Glomerular endothelial cell (primary cell): Measurements from ENCODE around the gene ARIH2. TPM values are rescaled to one million over a fixed set of nuclear protein-coding genes. Genes with fewer than 3 reads are reported as not detected.
"Not testable (repeated sequence)": the region's sequence is repeated elsewhere in the genome, so short reads cannot be mapped to it uniquely, and the experiment has no call there.

Experiments
- DNase-seq: peaks from one replicate; pipeline ENCODE4 v3.0.0-alpha.2; 2011; ENCODE audit warnings: low read depth, low spot score; ENCODE audit errors: extremely low read depth
- total RNA-seq: library from RNA; depleted of rRNA; stranded (reverse); fragments of >200 nt; gene quantifications from 2 replicates; pipeline ENCODE4 v1.2.3, GENCODE V29; 2015

The ARIH2 gene
- 55.5 and 64.3 TPM in 2 replicates for total RNA-seq

GRCh38 chr3:48918388-48919214 is at the start of gene ARIH2:
Gene ARIH2 (plus strand): TSS chr3:48918842. CDS start chr3:48927559, 8,717 bp downstream.
- peak; percentile 71 for DNase-seq

- no peak for DNase-seq
Measured at GRCh38 chr3:48877671-48878070, 41.0 kb upstream of the ARIH2 start.

- DNase-seq = no peak
Measured at GRCh38 chr3:48879307-48879993, 39.2 kb upstream of the ARIH2 start.

- DNase-seq = no peak
Measured at GRCh38 chr3:48879994-48880377, 38.7 kb upstream of the ARIH2 start.

DNA sequence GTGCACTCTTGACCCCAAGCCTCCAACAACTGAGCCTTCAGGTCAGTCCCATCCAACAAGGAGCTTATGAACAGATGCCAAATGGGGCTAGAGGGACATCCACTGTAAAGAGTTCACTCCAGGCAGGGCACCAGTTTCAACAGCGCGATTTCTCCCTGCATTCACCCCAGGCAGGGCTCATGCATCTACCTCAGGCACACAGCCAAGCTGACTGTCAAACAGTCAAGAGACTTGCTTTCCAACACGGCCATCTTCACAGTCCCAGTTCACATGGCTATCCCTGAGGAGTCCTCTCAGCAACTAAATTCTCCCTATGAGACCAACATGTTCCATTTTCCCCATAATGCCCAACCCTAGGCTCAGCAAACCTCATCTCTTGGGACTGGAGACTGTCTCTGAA is 37.6 kb upstream of the ARIH2 start:
- no peak for DNase-seq

DNA sequence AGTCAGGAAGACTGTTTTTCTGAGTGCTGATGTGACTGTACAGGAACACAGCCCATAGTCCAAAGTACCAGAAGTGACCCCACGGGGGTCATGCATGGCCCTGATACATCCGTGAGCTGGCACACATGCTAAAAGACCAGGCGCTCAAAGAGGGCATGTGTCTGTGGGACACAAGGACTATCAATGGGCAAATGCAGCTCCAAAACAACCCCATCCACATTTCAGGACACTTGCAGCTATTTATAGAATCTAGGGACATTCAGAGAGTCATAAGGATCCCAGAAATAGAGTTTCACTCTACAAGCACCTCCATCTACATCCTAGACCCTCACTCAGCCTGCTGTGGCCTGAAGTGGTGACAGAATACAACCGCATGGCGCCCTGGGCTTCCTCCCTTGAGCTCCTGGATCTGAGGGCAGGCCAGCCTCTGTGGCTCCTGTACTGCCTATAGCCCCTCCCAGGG is 37.0 kb upstream of the ARIH2 start:
- DNase-seq = no peak

DNA sequence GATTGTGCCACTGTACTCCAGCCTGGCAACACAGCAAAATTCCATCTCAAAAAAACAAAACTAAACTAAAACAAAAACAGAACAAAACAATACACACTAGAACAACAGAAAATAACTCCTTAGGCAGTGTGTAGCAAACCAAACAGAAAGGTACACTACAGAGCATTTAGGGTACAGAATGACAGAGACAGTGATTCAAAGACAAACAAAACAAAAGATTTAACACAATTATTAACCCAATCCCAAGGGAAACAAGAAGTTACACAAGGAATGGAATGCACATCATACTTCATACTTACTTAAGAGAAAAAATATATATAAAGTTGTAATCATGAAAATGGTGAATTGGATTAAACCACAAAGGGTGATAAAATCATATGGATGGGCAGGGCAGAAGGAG is 32.9 kb upstream of the ARIH2 start:
- no peak for DNase-seq

DNA sequence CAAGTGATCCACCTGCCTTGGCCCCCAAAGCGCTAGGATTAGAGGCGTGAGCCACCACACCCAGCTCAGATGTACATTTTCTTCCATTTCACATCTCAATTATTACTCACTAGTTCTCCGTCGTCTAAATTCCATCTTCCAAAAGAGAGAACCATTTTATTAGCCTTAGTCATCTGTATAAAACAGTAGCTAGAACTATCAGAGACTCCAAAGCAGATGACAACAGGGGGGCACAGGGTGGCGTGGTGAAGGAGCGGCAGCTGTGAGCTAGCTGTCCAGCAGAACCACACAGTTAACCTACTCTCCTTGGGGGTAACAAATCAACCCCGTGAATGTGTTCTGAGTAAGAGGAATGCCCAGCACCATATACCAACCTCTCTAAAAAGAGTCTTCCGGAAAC is 27.0 kb upstream of the ARIH2 start:
- no peak for DNase-seq

- no peak for DNase-seq
Measured at GRCh38 chr3:48894516-48894915, 24.1 kb upstream of the ARIH2 start.

DNA sequence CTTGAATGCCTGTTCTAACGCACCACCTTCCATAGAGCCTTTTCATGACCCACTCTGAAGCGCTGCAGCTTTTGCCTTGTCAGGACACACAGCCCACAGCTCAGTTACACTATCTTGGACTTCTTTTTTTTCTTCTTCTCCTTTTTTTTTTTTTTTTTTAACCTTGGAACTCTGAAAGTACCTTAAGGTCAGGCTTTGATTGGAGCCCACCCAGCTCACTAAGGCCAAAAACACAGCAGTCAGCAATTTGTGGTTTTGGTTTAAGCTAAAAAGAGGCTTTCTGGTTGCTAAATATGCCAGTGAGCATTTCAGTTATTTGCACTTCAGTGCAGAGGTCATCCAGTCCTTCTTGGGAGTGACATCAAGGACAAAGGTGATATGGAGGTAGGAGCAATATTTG is 21.7 kb upstream of the ARIH2 start:
- DNase-seq = no peak

DNA sequence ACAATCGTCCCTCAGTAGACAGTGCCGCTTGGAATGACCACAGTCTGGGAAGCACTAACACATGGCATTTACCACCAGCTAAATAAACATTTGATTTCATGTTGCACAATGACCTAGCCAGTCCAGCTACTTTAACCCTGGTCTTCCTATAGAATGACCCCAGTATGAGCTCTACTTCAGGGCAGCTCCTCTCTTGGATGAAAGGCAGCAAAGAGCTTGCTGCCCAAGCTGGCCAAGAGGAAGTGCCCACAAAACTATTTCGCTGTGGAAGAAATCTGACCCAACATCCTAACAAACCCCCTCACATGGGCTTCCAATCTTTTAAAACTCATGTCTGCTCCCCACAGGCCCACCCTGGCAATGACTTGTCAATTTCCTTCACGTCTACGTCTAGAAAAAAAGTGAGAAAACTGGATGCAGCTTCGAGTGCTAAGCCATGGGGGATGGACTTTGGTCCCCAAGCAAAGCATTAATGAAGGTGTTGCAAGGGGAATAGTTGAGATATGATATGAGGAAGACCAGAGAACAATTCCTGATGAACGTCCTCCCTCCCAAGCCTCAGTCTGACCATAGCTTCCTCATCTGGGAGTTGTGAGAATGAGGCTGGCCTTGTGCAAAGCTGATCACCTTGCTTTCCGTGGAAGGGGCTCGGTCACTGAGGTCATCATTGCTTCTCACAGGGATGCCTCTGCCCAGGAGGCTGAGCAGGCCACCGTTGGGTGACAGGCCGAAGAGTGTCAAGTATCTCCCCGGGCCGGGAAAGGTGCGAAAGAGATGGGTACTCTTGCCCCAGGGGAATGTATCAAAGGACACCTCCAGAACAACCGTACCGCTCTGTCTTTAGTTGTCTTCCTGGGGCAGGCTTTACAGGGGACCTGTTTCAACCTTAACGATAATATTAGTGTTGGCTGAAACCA is 20.9 kb upstream of the ARIH2 start:
- DNase-seq = no peak

DNA sequence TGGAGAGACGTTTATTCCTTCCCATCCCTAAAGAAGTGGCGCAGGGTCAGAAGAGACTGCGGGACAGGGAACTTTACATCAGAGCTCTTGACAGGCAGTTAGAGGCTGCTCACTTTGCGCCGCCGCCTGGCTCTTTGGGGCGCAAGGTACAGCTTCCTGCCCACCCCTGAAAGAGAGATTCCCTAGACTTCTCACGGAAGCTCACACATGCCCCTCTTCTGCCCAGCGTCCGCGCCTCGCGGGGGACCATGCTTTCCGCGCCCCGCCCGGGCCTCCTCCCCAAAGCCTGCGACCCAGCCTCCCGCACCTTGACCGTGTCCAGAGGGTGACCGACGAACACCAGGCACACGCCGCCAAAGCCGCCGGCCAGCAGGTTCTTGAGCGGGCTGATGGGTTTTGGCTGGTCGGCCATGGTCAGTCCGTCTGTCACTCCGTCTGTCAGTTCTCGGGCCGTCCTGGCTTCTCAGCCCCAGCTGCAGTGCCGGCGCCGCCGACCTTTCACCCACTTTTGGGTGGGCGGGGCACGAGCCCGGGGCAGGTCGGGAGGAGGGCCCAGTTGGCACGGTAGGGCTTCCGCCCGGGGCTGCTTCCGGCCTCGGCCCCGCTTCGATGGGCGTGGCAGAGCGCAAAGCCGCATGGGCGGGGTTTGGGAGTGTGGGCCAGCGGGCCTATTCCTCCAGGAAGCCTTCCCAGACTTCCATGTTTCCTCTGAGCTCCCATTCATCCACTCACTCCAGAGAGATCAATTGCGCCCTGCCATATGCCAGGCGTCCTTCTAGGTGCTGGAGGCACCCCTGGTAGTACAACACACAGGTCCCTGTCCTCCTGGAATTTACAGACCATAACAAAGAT is 20.0 kb upstream of the ARIH2 start, which contains the start of gene SLC25A20:
TSS of gene SLC25A20 (minus strand) at position 500 of the 852 bp plus-strand sequence. CDS start at position 412, 88 bp downstream.
- no peak for DNase-seq

- DNase-seq = no peak
Measured at GRCh38 chr3:48899273-48899672, 19.4 kb upstream of the ARIH2 start.

DNA sequence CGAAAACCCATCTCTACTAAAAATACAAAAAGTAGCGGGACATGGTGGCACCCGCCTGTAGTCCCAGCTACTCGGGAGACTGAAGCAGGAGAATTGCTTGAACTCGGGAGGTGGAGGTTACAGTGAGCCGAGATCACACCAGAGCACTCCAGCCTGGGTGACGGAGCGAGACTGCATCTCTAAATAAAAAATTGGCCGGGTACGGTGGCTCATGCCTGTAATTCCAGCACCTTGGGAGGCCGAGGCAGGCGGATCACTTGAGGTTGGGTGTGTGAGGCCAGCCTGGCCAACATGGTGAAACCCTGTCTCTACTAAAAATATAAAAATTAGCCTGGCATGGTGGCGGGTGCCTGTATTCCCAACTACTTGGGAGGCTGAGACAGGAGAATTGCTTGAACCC is 11.6 kb upstream of the ARIH2 start:
- not testable (repeated sequence) for DNase-seq

- no peak for DNase-seq
Measured at GRCh38 chr3:48915296-48915695, 3.3 kb upstream of the ARIH2 start.

DNA sequence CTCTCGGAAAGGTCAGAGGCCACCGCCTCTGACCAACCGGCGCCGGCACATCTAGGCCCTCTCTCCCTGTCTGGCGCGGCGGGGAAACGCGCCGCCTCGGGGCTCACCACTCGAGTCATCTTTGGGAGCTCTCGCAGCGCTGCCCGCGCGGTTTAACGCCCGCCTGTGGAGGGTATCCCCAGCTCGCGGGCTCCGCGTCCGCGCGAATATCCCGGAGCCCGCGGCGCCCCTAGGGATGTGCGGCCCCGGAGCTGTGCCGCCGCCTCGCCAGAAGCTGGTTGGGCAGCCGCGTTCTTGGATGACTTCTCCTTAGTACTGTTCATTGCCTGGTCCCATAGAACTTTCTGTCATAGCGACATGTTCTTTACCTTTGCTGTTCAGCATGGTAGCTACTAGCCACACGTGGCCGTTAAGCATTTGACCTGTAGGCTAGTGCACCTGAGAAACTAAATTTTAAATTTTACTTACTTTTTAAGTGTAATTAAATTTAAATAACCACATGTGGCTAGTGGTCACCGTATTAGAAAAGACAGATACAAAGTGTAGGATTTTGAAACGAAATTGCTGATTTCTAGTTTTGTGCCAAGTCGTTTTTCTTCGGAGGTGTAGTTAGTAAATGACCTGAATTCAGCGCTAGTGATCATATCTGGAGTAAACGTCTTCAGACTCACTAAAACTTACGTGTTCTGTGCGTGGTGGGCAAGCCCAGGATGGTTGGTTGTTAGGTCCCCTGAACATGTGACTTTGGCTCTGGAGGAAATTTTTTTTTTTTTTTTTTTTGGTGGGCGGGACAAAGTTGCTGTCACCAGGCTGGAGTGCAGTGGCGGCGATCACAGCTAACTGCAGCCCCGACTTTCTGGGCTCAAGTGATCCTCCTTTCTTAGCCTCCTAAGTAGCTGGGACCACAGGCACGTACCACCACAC is 835 bp downstream of the ARIH2 start:
- DNase-seq = no peak

DNA sequence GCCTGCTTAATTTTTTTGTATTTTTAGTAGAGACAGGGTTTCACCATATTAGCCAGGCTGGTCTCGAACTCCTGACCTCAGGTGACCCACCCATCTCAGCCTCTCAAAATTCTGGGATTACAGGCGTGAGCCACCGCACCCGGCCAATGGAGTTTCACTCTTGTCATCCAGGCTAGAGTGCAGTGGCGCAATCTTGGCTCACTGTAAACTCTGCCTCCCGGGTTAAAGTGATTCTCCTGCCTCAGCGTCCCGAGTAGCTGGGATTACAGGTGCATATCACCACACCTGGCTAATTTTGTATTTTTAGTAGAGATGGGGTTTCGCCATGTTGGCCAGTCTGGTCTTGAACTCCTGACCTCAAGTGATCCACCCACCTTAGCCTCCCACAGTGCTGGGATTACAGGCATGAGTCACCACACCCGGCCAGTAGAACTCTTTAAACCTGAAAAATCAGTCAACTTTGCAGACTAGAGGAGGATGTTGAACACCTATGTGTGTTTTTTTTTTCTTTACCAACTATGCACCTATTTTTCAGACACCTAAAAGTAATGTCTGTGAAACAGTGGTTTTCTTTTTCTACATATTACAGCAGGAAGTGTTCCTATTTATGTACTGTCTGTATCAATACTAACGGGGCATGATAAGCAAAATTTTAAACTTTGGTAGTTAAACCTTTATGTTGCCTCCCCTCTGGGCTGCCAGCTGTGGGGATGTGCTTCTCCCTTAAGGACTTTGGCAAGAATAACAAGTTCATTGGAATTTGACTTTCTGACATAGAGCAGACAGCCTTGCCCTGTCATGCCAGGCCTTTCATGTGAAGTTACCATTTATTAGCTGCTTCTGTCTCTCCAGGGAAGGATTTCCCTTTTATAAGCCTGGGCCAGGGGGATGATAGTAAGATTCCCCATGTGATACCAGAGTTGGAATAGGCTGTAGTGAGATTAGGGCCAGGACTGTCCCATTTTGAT is 8.1 kb downstream of the ARIH2 start:
- no peak for DNase-seq

DNA sequence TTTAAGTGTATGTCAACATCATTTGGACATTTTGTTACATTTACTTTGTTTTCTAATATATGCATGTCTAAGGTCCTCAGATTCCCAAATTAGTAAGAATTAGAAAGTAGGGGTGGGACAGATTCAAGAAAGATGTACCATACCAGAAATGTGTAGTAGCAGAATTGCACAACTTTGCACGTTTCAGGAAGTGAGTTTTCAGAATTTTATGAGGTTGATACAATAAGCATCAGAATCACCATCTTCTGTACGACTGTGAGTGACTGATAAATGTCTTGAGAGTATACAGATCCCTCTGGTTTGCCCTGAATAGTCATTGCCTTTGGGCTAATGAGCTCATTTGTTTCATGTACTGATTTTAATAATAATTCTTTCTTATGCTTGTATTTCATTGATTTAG is 9.3 kb downstream of the ARIH2 start:
- no peak for DNase-seq
